ENCODE data around the gene PSMF1.

PSMF1 gene

DNA sequence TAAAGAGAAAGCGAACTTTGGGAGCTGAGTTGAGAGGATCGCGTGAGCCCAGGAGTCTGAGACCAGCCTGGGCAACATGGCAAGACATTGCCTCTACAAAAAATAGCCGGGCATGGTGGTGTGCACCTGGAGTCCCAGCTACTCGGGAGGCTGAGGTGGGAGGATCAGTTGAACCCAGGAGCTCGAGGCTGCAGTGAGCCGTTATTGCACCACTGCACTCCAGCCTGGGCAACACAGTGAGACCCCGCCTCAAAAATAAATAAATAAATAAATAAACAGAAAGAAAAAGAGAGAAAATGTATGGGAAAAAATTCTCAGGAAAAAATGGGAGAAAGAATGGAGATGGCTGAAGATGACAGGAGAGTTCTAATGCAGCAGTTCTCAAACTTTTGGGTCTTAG lies 87.4 kb downstream of the PSMF1 start:
- TF ChIP-seq, protein P1, sequence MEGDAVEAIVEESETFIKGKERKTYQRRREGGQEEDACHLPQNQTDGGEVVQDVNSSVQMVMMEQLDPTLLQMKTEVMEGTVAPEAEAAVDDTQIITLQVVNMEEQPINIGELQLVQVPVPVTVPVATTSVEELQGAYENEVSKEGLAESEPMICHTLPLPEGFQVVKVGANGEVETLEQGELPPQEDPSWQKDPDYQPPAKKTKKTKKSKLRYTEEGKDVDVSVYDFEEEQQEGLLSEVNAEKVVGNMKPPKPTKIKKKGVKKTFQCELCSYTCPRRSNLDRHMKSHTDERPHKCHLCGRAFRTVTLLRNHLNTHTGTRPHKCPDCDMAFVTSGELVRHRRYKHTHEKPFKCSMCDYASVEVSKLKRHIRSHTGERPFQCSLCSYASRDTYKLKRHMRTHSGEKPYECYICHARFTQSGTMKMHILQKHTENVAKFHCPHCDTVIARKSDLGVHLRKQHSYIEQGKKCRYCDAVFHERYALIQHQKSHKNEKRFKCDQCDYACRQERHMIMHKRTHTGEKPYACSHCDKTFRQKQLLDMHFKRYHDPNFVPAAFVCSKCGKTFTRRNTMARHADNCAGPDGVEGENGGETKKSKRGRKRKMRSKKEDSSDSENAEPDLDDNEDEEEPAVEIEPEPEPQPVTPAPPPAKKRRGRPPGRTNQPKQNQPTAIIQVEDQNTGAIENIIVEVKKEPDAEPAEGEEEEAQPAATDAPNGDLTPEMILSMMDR (IDR thresholded peaks at IDR 0.05; ENCODE audit: control insufficient read depth, insufficient read depth, low read depth, low read length, missing control alignments), result no peak
- no peak for DNase-seq (ENCODE audit: low read depth)
- H3K4me3 ChIP-seq (ENCODE audit: control insufficient read depth, low read depth, low read length), result no peak overlapping the region

DNA sequence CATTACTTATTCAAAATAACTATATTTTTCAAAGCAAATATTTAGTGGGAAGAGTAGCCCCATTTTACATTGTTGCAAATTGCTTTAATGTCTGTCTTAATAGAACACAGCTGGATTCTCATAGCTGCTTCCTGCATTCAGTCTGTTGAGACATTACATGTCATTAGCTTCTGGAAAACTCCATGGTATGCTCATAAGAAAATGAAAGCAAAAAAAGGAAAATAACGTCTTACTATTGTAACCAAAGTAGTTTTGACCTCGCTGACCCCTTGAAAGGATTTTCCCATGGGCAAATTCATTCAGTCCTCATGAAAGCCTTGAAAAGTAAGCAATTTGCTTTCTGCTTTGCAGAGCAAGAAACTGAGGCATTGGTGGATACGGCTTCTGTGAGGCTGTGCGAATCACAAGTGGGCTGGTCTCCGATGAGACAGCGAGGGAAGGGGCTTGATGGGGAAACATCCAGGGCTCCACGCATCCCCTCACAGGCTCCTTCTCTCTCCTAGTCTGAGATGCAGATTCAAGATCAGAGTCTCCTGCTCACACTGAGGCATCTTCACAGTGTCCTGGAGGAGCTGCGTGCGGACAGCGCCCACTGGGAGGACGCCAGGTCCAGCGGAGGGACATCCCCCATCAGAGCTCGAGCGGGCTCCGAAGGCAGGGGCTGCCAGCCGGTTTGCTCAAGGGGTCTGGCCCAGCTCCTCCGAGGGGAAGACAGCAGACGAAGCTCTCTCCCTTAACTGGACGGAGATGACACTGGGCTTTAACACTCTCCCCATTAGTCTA lies 88.2 kb downstream of the PSMF1 start:
- no peak for DNase-seq (ENCODE audit: low read depth)
- TF ChIP-seq, protein P1 (IDR thresholded peaks at IDR 0.05; ENCODE audit: control insufficient read depth, insufficient read depth, low read depth, low read length, missing control alignments), result no peak
- no peak overlapping the region for H3K4me3 ChIP-seq (ENCODE audit: control insufficient read depth, low read depth, low read length)

DNA sequence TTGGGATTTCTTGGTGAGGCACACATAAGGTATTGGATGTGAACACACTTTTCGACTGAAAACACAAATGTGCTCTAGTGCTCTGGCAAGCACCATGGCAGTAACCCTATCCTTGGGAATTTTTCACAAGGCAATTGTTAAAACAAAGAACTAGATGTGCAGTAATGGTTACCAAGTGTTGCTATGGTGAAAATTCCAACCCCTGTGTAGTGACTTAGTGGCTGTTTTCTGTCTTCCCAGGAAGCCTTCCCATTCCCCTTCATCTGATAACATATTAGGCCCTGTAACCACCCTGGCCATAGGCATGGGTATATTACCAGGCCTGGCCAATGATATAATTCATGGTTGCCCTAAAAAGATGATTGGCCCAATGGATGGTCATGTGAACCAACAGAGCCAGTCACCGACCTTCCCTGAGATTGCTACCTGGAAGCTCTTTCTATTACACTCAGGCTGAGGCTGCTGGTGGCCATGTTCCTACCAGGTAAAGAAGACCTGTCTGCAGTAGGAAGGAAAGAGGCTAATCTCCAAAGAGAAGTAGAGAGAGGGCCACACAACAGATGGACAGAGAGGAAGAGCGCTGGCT lies 89.0 kb downstream of the PSMF1 start:
- no peak overlapping the region for H3K4me3 ChIP-seq (ENCODE audit: control insufficient read depth, low read depth, low read length)
- no peak for DNase-seq (ENCODE audit: low read depth)
- TF ChIP-seq, protein P1 (IDR thresholded peaks at IDR 0.05; ENCODE audit: control insufficient read depth, insufficient read depth, low read depth, low read length, missing control alignments), result no peak

DNA sequence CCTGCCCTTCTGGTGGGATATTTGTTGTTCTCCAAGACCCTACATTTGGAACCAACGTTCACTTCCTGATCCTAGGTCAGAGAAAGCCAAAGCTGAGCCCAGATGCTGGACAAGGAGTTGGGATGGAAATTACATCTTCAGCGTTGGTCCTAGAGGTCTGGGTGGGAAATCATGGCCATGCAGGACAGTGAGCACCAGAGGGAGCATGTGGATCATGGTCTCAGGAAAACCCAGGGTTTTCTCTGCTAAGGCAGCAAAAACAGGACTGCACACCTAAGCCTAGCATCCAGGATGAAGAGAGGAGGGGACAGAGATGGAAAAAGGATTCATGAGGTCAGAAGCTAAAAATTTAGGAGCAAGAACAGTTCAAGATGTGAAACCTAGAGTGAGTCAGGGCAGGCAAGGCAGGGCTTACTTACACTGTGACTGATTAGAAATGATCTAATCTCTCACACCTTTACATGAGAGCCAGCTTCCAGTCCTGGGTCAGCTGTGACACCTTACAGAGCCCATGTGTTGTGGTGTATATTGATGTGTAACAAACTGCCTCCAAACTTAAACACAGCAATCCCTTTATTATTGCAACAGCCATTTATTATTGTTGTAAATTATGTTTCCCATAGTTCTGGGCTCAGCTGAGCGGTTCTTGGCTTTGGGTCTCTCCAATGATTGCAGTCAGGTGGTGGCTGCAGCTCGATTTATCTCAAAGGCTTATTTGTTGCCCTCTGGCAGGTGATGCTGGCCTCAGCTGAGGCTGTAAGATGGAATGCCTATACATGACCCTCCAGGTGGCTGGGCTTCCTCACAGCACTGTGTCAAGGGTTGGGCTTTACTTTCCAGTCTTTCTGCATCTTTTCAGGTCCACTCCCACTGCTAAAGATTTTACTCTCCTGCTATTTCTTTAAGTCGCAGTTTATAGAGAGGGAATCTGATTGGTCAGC lies 91.3 kb downstream of the PSMF1 start:
- TF ChIP-seq, protein P1 (IDR thresholded peaks at IDR 0.05; ENCODE audit: control insufficient read depth, insufficient read depth, low read depth, low read length, missing control alignments), result peak; percentile 54
- H3K4me3 ChIP-seq (ENCODE audit: control insufficient read depth, low read depth, low read length), result no peak overlapping the region
- DNase-seq (ENCODE audit: low read depth), result no peak

DNA sequence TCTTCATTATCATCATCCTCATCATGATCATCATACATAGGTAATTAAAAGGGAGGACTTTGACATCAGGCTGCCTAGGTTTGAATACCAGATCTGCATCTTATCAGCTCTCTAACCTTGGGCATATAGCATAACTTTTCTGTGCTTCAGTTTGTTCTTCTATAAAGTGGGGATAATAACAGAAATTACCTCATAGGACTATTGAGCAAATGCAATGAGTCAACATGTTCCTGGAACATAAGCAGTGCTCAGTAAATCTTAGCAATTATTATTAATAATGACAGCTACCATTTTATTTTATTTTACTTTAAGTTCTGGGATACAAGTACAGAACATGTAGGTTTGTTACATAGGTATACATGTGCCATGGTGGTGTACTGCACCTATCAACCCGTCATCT lies 92.1 kb downstream of the PSMF1 start:
- TF ChIP-seq, protein P1 (IDR thresholded peaks at IDR 0.05; ENCODE audit: control insufficient read depth, insufficient read depth, low read depth, low read length, missing control alignments), result no peak
- H3K4me3 ChIP-seq (ENCODE audit: control insufficient read depth, low read depth, low read length), result no peak overlapping the region
- no peak for DNase-seq (ENCODE audit: low read depth)

DNA sequence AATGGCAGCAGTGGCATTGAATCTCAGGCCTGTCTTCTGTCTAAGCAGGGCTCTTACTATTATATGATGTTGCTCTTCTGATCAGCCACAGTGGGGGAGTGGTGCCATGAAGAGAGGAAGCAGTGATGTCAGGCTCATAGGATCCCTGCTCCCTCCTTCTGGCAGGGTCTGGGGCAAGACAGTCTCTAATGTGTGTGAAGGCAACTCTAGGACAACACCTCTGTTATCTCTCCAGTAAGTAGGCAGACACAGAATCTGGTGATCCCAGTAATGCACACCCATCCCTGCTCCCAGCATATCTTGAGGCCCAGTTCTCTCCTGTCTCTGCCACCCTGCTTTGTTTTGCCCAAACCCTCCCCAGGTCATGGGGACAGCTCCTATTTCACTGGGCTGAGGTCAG lies 93.6 kb downstream of the PSMF1 start:
- no peak overlapping the region for H3K4me3 ChIP-seq (ENCODE audit: control insufficient read depth, low read depth, low read length)

More for the DNA sequence above, 93.6 kb downstream of the PSMF1 start:
- no peak for DNase-seq (ENCODE audit: low read depth)
- TF ChIP-seq, protein P1 (IDR thresholded peaks at IDR 0.05; ENCODE audit: control insufficient read depth, insufficient read depth, low read depth, low read length, missing control alignments), result no peak

Measured in AG09309 (cell line).